T-helper 22 cell (primary cell): ENCODE results near the gene CMPK2.

ENCODE experiments used
- DNase-seq: peaks from one replicate; pipeline ENCODE4 v3.0.0-alpha.2; 2020; ENCODE audit warnings: low read depth

Gene CMPK2

DNA sequence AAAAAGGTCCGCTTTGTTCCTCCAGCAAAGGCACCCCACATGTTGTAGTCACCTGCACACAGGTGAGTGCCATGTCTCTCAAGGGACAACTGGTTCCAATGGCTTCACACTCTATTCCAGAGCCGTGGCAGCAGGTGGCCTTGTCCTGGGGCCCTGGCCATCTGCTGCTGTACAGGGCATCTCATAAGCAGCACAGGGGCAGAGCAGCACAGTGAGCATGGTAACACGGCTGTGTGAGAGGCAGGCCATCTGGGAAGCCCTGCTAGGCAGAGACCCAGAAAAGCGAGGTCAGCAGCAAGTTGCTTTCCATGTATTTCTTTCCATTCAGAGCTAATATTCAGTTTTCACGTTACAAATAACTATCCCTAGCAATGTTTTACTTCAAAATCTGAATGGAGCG lies 54.7 kb downstream of the CMPK2 start:
- DNase-seq, result no peak

DNA sequence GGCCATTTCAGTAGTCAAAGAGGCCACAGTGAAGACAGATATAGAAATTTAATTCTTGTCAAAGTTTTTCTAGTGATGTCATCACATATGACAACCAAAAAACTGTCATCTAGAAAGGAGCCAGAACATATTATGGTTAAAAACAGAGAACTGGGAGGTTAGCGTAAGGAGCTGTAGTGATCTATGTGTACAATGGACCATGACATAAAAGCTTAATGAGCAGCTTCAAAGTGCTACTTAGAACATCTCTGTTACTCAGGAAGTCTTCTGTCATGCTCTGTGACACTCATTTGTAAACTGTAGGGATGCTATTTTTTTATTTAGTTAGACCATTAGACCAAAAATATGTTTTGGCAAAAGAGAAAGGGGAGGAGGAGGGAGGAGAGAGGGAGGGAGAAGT lies 57.3 kb downstream of the CMPK2 start:
- no peak for DNase-seq

DNA sequence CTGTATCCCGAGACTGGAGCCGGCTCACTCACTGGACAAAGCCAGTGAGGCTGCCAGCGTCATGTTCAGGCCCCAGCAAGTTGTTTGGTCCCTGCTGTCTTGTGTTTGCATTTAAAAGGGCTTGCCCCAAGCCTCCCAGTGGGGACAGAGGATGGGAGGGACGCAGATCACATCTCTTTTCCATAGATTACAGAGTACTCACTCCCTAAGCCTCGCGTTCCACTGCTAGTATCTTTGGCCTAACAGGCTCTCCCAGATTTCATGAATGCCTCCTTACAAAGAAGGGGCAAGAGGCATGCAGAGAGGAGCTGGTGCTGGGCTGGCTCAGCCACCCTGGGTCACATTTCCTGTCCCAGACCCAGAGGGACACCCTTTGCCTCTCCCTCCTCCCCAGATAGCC lies 59.1 kb downstream of the CMPK2 start:
- DNase-seq, result no peak

DNA sequence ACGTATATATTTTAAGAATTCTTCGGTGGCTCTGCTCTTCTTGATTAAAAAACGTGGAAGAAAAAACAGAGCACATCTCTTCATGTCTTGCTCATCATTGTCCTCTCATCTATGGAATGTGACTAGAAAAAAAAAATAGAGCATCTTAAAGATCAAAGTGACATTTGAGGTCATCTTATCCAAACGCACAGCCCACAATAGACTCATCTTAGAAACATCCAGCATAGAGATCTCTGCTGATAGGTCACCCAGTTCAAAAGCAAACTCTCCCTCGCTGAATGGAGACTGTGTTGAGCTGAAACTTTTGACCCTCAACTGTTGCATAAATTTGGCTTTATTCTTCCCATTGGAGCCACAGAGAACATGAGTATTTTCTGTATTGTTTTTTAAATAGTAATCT lies 65.2 kb downstream of the CMPK2 start:
- DNase-seq, result no peak
